Gastroesophageal sphincter (tissue), 3 donors: ENCODE measurements around the gene FAM13A.

Experiments used
- POLR2A ChIP-seq, 2 donors: fragments of 450-650 bp; IDR thresholded peaks; one replicate each; pipeline ENCODE4 v1.6.1; 2017; ENCODE audit warnings: antibody characterized with exemption in 2 of 2, mild to moderate bottlenecking in 2 of 2, moderate library complexity in 1 of 2
- TF ChIP-seq, protein P1 (sequence below), 4 experiments: fragments of 200-600 bp in 2 of 4; fragments of 450-650 bp in 2 of 4; sonication (generic) in 1 of 4; IDR thresholded peaks; one replicate each; pipeline ENCODE4 v1.5.1; 2017 to 2019; ENCODE audit warnings: antibody characterized with exemption in 4 of 4, mild to moderate bottlenecking in 2 of 4, moderate library complexity in 2 of 4

GRCh38 chr4:88718098-88718497 is 338.9 kb downstream of the FAM13A start:
- TF ChIP-seq, protein P1, sequence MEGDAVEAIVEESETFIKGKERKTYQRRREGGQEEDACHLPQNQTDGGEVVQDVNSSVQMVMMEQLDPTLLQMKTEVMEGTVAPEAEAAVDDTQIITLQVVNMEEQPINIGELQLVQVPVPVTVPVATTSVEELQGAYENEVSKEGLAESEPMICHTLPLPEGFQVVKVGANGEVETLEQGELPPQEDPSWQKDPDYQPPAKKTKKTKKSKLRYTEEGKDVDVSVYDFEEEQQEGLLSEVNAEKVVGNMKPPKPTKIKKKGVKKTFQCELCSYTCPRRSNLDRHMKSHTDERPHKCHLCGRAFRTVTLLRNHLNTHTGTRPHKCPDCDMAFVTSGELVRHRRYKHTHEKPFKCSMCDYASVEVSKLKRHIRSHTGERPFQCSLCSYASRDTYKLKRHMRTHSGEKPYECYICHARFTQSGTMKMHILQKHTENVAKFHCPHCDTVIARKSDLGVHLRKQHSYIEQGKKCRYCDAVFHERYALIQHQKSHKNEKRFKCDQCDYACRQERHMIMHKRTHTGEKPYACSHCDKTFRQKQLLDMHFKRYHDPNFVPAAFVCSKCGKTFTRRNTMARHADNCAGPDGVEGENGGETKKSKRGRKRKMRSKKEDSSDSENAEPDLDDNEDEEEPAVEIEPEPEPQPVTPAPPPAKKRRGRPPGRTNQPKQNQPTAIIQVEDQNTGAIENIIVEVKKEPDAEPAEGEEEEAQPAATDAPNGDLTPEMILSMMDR (IDR thresholded peaks at IDR 0.05): no peak
- TF ChIP-seq POLR2A (IDR thresholded peaks at IDR 0.05): no peak
